ENCODE data around the gene VMAC.

DNA sequence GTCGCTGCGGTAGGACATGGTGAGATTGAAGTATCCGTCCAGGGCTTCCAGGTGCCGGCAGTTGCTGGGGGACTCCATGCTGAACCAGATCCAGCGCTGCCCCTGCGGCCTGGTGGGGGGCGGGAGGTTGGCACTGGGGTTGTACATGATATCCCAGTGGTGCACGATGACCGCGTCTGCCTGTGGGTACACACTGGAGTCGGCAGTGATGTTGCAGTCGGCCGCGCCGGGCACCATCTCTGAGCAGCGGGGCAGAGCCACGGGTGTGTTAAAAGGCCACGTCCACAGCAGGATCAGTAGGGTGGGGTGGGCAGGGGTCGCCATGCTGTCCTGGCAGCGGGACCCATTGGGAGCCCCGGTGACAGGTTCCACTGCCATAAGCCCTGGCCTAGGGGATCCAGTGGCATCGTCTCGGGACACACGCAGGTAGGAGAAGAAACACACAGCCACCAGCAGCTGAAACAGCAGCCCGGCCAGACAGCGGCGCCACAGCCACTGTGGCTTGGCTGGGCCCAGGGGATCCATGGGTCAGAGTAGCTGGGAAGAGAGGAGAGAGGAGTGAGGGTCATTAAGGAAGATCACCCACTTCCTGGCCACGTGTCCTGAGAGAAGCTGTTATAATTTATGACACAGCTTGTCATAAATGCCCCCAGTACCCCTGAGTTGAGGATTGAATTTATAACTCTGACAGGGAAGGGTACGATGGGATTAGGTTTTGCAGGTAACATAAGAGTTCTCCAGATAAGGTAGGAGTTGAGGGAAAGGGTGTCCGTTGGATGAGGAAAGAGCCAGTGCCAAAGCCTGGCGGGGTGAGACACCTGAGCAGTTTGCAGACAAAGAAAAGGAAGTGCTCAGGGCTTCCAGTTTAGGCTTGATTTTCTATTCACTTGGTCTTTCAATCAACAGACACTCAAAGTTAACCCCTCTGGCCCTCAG, 37.2 kb upstream of the VMAC start:
- TF ChIP-seq, protein P1, sequence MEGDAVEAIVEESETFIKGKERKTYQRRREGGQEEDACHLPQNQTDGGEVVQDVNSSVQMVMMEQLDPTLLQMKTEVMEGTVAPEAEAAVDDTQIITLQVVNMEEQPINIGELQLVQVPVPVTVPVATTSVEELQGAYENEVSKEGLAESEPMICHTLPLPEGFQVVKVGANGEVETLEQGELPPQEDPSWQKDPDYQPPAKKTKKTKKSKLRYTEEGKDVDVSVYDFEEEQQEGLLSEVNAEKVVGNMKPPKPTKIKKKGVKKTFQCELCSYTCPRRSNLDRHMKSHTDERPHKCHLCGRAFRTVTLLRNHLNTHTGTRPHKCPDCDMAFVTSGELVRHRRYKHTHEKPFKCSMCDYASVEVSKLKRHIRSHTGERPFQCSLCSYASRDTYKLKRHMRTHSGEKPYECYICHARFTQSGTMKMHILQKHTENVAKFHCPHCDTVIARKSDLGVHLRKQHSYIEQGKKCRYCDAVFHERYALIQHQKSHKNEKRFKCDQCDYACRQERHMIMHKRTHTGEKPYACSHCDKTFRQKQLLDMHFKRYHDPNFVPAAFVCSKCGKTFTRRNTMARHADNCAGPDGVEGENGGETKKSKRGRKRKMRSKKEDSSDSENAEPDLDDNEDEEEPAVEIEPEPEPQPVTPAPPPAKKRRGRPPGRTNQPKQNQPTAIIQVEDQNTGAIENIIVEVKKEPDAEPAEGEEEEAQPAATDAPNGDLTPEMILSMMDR (IDR thresholded peaks at IDR 0.05) = no peak
- TF ChIP-seq EZH2 (IDR thresholded peaks at IDR 0.05; ENCODE audit: borderline replicate concordance, insufficient read depth, low read depth, low read length, poor library complexity, severe bottlenecking) = no peak

Measured in B cell (primary cell).